Right atrium auricular region (tissue), 2 donors: ENCODE measurements around the gene ARVCF. TPM values are rescaled to one million over a fixed set of nuclear protein-coding genes. Genes with fewer than 3 reads are reported as not detected.

Experiments
- DNase-seq: peaks from one replicate; pipeline ENCODE4 v3.0.0-alpha.2; 2019; ENCODE audit warnings: low spot score
- H3K27ac ChIP-seq, 2 donors: fragments of 200-600 bp; sonication (generic); 1 replicate in 1 of 2; 2 replicates in 1 of 2; pipeline ENCODE4 v1.5.1; 2016 to 2019
- H3K27me3 ChIP-seq, 2 donors: fragments of 200-600 bp; sonication (generic); one replicate each; pipeline versions ENCODE4 v1.5.1 to v1.6.0; 2017 to 2019
- H3K36me3 ChIP-seq: fragments of 200-600 bp; sonication (generic); one replicate; pipeline ENCODE4 v1.5.1; 2016
- H3K4me1 ChIP-seq, 2 donors: fragments of 200-600 bp; sonication (generic); one replicate each; pipeline versions ENCODE4 v1.5.1 to v1.6.0; 2017 to 2019
- H3K4me3 ChIP-seq, 2 donors: fragments of 200-600 bp; sonication (generic); 1 replicate in 1 of 2; 2 replicates in 1 of 2; pipeline ENCODE4 v1.5.1; 2017 to 2019; ENCODE audit warnings: mild to moderate bottlenecking in 1 of 2, moderate library complexity in 1 of 2
- H3K9me3 ChIP-seq, 2 donors: fragments of 200-600 bp; sonication (generic); one replicate each; pipeline ENCODE4 v1.5.1; 2019
- CTCF ChIP-seq, 2 donors: fragments of 200-600 bp; sonication (generic); IDR thresholded peaks; one replicate each; pipeline ENCODE4 v1.5.1; 2019; ENCODE audit warnings: antibody characterized with exemption in 2 of 2
- total RNA-seq, 2 donors: library from RNA; depleted of rRNA; stranded (reverse); fragments of >200 nt; gene quantifications; one replicate each; pipeline ENCODE4 v1.1.0, GENCODE V29; 2016

The ARVCF gene
- total RNA-seq, 2 donors from 2014 or later: 16.7 to 35.8 TPM

GRCh38 chr22:19980766-19981165 lies 35.9 kb downstream of the ARVCF start:
- H3K27me3 ChIP-seq: no peaks in the 10 kb centered on the region
- H3K4me1 ChIP-seq: peaks cover 0 to 34% of the 10 kb centered on the region in 2 donors
- TF ChIP-seq CTCF (IDR thresholded peaks at IDR 0.05): no peak
- no peaks in the 10 kb centered on the region for H3K9me3 ChIP-seq
- DNase-seq: no peak
- no peak overlapping the region for H3K27ac ChIP-seq
- H3K36me3 ChIP-seq: peaks cover 37% of the 10 kb centered on the region
- no peak overlapping the region for H3K4me3 ChIP-seq

- H3K4me3 ChIP-seq: no peak overlapping the region
- peaks cover 0 to 25% of the 10 kb centered on the region in 2 donors for H3K4me1 ChIP-seq
- H3K27ac ChIP-seq: no peak overlapping the region
- no peaks in the 10 kb centered on the region for H3K27me3 ChIP-seq
- no peak for TF ChIP-seq CTCF (IDR thresholded peaks at IDR 0.05)
- H3K36me3 ChIP-seq: peaks cover 37% of the 10 kb centered on the region
- no peaks in the 10 kb centered on the region for H3K9me3 ChIP-seq
- DNase-seq: no peak
Measured at GRCh38 chr22:19979712-19980493, 36.7 kb downstream of the ARVCF start.

- no peak for DNase-seq
Measured at GRCh38 chr22:19978748-19979147, 37.9 kb downstream of the ARVCF start.

GRCh38 chr22:19977296-19978243 lies 39.1 kb downstream of the ARVCF start:
- no peak overlapping the region for H3K4me3 ChIP-seq
- no peaks in the 10 kb centered on the region for H3K27me3 ChIP-seq
- TF ChIP-seq CTCF (IDR thresholded peaks at IDR 0.05): no peak
- no peaks in the 10 kb centered on the region for H3K9me3 ChIP-seq
- H3K36me3 ChIP-seq: peaks cover 37% of the 10 kb centered on the region
- no peak overlapping the region for H3K27ac ChIP-seq
- H3K4me1 ChIP-seq: peaks cover 0 to 2% of the 10 kb centered on the region in 2 donors
- no peak for DNase-seq

More at GRCh38 chr22:19978748-19979147, 37.9 kb downstream of the ARVCF start:
- Histone ChIP-seq H3K4me1 (peaks cover 0 to 14% of the 10 kb centered on the region in 2 donors), H3K27ac (no peak overlapping the region), H3K27me3 (no peaks in the 10 kb centered on the region), H3K9me3 (no peaks in the 10 kb centered on the region), H3K36me3 (peaks cover 37% of the 10 kb centered on the region), H3K4me3 (no peak overlapping the region)
- TF ChIP-seq CTCF (IDR thresholded peaks at IDR 0.05): no peak

- DNase-seq: no peak
- H3K27ac ChIP-seq: no peak overlapping the region
- TF ChIP-seq CTCF (IDR thresholded peaks at IDR 0.05): no peak
- no peaks in the 10 kb centered on the region for H3K4me1 ChIP-seq
- H3K4me3 ChIP-seq: no peak overlapping the region
- peaks cover 45% of the 10 kb centered on the region for H3K36me3 ChIP-seq
- H3K9me3 ChIP-seq: no peaks in the 10 kb centered on the region
- H3K27me3 ChIP-seq: no peaks in the 10 kb centered on the region
Measured at GRCh38 chr22:19976671-19977070, 40.0 kb downstream of the ARVCF start.
